T47D (cell line): ENCODE results near the gene HBEGF.

ENCODE experiments used
- DNase-seq, 2 experiments: peaks; one replicate each; pipeline versions ENCODE4 v3.0.0 to v3.0.0-alpha.2; 2011 to 2012; ENCODE audit warnings: low read depth in 1 of 2, low spot score in 1 of 2
- JUND ChIP-seq: IDR thresholded peaks from 2 replicates; pipeline ENCODE4 v1.6.1; 2012; ENCODE audit warnings: low read depth
- in situ Hi-C: cut with HindIII; loops from 2 replicates; pipeline ENCODE4 v1.10.0; 2016; ENCODE audit warnings: low sequenced_read_pairs, low pct_unique_long_range_greater_than_20kb

Gene HBEGF

DNA sequence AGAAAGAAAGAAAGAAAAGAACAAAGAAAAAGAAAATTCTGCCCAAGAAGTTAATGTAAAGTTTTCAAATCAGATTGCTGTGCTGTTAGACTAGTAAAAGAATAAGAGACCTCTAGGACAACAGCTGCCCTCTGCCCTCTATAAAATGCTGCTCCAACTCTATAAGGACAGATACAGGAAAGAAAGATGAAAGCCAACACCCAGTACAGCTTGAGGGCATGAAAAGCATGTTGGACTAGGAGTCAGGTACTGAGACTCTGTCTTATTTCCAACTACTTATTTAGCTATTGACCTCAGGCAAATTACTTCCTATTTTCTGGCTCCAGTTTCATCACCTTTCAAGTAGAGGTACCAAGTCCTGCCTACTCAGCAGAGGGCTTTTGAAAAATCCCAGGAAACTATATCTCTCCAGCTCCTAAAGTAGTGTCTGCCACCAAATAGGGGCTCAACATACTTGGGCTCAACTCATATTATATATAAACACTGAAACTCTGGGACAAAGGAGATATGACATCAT, 5.7 kb downstream of the HBEGF start:
- TF ChIP-seq JUND: no peak
- peak in 1 of 2 experiments; percentile 45 for DNase-seq
- in situ Hi-C loops: no loop called here

GRCh38 chr5:140339636-140340035, 6.8 kb downstream of the HBEGF start:
- TF ChIP-seq JUND: no peak
- DNase-seq: no peak
- in situ Hi-C loops: no loop called here

- in situ Hi-C loops: no loop called here
- TF ChIP-seq JUND: no peak
- DNase-seq: no peak
These were observed 7.5 kb downstream of the HBEGF start for GRCh38 chr5:140338908-140339307.

DNA sequence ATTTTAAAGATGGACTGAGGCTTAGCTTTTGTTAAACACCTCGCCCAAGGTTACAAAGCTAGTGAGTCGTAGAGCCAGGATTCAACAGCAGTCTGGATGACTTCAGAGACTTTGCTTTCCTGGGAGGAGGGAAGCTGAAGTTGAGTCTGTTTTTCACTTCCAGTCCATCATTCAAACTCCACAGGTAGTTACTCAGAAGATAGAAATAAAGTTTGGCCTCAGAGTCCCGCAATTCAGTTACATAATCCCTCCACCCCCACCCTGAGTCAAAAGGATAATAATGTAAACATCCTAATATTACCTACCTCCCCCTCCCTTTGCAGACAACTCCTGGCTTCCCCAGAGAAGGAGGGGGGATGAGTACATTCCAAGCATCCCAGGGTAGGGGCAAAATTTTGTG, 8.1 kb downstream of the HBEGF start:
- no peak for DNase-seq
- no peak for TF ChIP-seq JUND
- in situ Hi-C loops: no loop called here

DNA sequence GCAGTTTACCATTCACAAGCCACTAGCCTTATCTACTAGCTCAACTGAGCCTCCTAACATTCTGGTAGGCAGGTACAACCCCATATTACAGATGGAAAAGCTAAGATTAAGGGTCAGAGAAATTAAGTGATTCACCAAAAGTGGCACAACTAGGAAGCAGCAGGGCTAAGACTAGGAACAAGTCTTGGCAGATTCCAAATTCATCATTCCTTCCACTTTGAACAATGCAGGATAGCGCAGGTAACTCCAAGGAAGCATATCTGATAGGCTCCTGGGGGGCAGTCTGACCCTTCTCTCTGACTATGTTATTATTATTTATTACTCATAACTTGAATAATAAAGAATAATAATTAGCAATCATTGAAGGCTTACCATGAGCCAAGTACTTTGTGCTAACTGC, 8.5 kb downstream of the HBEGF start:
- in situ Hi-C loops: no loop called here
- no peak for DNase-seq
- TF ChIP-seq JUND: no peak

- no peak for DNase-seq
- TF ChIP-seq JUND: no peak
- in situ Hi-C loops: no loop called here
These were observed 10.0 kb downstream of the HBEGF start for GRCh38 chr5:140336388-140336787.

DNA sequence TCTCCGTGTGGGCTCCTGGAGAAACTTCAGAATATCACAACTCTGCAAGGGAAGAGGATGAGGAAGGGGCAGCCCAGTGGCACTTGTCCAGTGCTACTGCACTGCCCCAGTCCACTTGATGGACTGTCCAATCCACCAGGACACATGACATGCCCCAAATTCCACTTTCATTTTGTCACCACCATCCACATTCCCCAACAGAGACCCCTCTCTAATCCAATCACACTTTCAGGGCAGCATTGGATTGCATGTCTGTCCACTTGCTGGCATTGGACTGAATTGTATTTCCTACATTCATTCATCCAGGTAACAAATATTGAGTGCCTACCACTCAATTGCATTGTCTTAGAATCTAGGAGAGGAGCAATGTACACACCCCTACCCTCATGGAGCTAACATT, 14.8 kb downstream of the HBEGF start:
- no peak for TF ChIP-seq JUND
- no peak for DNase-seq
- in situ Hi-C loops: no loop called here

- in situ Hi-C loops: no loop called here
- DNase-seq: no peak
- no peak for TF ChIP-seq JUND
These were observed 16.5 kb downstream of the HBEGF start for GRCh38 chr5:140329739-140330481.

DNA sequence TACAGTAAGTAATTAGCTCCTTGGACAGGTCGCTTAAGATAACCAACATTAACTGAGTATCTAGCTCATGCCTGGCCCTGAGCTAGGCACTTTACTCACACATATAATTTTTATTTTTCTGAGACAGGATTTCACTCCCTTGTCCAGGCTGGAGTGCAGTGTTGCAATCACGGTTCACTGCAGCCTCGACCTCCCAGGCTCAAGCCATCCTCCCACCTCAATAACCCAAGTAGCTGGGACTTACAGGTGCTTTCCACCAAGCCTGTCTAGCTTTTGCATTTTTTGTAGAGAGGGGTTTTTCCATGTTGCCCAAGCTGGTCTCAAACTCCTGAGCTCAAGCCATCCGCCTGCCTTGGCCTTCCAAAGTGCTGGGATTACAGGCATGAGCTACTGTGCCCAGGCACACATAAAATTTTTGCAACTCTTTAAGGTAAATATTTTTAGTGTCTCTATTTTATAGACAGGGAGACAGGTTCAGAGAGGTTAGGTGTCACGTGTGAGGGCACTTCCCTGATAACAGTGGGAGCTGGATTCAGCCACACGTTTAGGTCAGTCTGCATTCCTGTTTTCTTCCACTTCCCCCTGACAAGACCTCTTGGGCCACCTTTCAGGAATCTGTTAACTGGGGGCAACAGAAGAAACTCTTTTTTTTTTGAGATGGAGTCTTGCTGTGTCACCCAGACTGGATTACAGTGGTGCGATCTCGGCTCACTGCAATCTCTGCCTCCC, 18.2 kb downstream of the HBEGF start:
- in situ Hi-C loops: no loop called here
- no peak for TF ChIP-seq JUND
- DNase-seq: no peak

GRCh38 chr5:140327589-140327988, 18.8 kb downstream of the HBEGF start:
- peak in 1 of 2 experiments; percentile 42 for DNase-seq
- in situ Hi-C loops: no loop called here
- no peak for TF ChIP-seq JUND

- TF ChIP-seq JUND: no peak
- in situ Hi-C loops: no loop called here
These were observed 20.9 kb downstream of the HBEGF start for GRCh38 chr5:140325486-140325885.

GRCh38 chr5:140324617-140325241, 21.7 kb downstream of the HBEGF start:
- no peak for TF ChIP-seq JUND
- in situ Hi-C loops: no loop called here
- DNase-seq: no peak

More at GRCh38 chr5:140325486-140325885, 20.9 kb downstream of the HBEGF start:
- DNase-seq: no peak
